Endothelial cell of umbilical vein (primary cell): ENCODE results near the gene GRIA4. TPM values are rescaled to one million over a fixed set of nuclear protein-coding genes. Genes with fewer than 3 reads are reported as not detected.

Source experiments
- BruUV-seq: library from RNA; stranded (reverse); fragments of 400-500 nt; replicated peaks from 2 replicates; lab custom pipeline; 2021; lab: Mats Ljungman, UMichigan
- CTCF ChIA-PET: fragments of 300-600, 350-600 bp; sonication (Branson Sonifier 250); formaldehyde crosslinking; loops from one replicate; lab custom pipeline; 2021; ENCODE audit warnings: antibody characterized with exemption, inconsistent platforms; lab: Charles Lee
- POLR2A ChIA-PET: fragments of 300-600, 350-600 bp; sonication (Branson Sonifier 250); formaldehyde crosslinking; loops from one replicate; lab custom pipeline; 2021; ENCODE audit warnings: antibody characterized with exemption, inconsistent platforms; lab: Charles Lee
- DNase-seq: peaks from one replicate; pipeline ENCODE4 v3.0.0-alpha.2; 2011; ENCODE audit warnings: low read depth, low spot score
- FAIRE-seq: peaks from 2 replicates; lab custom pipeline; 2011; peaks lifted over from hg19 to GRCh38; lab: Jason Lieb, UNC
- H2AFZ ChIP-seq: 2 replicates; pipeline ENCODE4 v1.6.0; 2012; ENCODE audit warnings: low read depth, low read length, control low read depth, inconsistent platforms
- H3K27ac ChIP-seq: 2 replicates; pipeline ENCODE4 v1.5.1; 2011; ENCODE audit warnings: low read depth, mild to moderate bottlenecking, control low read depth, low read length, moderate library complexity; ENCODE audit not compliant: insufficient read depth
- H3K27me3 ChIP-seq, 2 experiments: 2 replicates each; pipeline versions ENCODE4 v1.6.0 to v1.6.1; 2011; ENCODE audit warnings: low read length in 2 of 2, mixed read lengths in 1 of 2; ENCODE audit not compliant: control insufficient read depth in 2 of 2, insufficient read depth in 2 of 2
- H3K36me3 ChIP-seq, 2 experiments: 2 replicates in 1 of 2; 3 replicates in 1 of 2; pipeline ENCODE4 v1.5.1; 2011; ENCODE audit warnings: low read length in 2 of 2, mild to moderate bottlenecking in 1 of 2, moderate library complexity in 1 of 2; ENCODE audit not compliant: control insufficient read depth in 2 of 2, insufficient read depth in 2 of 2; ENCODE audit errors: extremely low read depth in 1 of 2
- H3K4me1 ChIP-seq: 3 replicates; pipeline ENCODE4 v1.5.1; 2011; ENCODE audit warnings: mild to moderate bottlenecking, low read length; ENCODE audit not compliant: control insufficient read depth, insufficient read depth; ENCODE audit errors: extremely low read depth
- H3K4me2 ChIP-seq: 2 replicates; pipeline ENCODE4 v1.6.1; 2011; ENCODE audit warnings: low read length, control low read depth, mixed read lengths; ENCODE audit not compliant: insufficient read depth
- H3K4me3 ChIP-seq, 3 experiments: fragments of 200-600 bp in 1 of 3; sonication (generic), shearing (Covaris generic) in 1 of 3; replicated peaks in 1 of 3; 2 replicates each; pipeline ENCODE4 v1.5.1; 2011 to 2016; ENCODE audit warnings: control low read depth in 3 of 3, low read length in 3 of 3, mild to moderate bottlenecking in 2 of 3, inconsistent platforms in 1 of 3, low read depth in 1 of 3, moderate library complexity in 1 of 3; ENCODE audit not compliant: insufficient read depth in 1 of 3
- H3K79me2 ChIP-seq: 2 replicates; pipeline ENCODE4 v1.6.0; 2012; ENCODE audit warnings: low read length, inconsistent platforms; ENCODE audit not compliant: control insufficient read depth, insufficient read depth
- H3K9ac ChIP-seq: replicated peaks from 2 replicates; pipeline ENCODE3; 2011; ENCODE audit warnings: low read length, control low read depth; ENCODE audit not compliant: insufficient read depth; ENCODE audit errors: extremely low read depth
- H3K9me1 ChIP-seq: replicated peaks from 3 replicates; pipeline ENCODE4 v1.6.0; 2011; ENCODE audit warnings: mild to moderate bottlenecking, low read length; ENCODE audit not compliant: control insufficient read depth, insufficient read depth; ENCODE audit errors: extremely low read depth
- H3K9me3 ChIP-seq: replicated peaks from 2 replicates; pipeline ENCODE4 v1.5.1; 2012; ENCODE audit warnings: low read length, inconsistent platforms; ENCODE audit not compliant: control insufficient read depth, insufficient read depth
- H4K20me1 ChIP-seq: replicated peaks from 2 replicates; pipeline ENCODE3; 2011; ENCODE audit warnings: mild to moderate bottlenecking, low read length; ENCODE audit not compliant: control insufficient read depth, insufficient read depth; ENCODE audit errors: extremely low read depth
- FOS ChIP-seq: IDR thresholded peaks from 2 replicates; pipeline ENCODE4 v1.6.1; 2011; ENCODE audit warnings: mild to moderate bottlenecking, low read length, moderate library complexity, borderline replicate concordance; ENCODE audit not compliant: insufficient read depth
- JUN ChIP-seq: IDR thresholded peaks from 2 replicates; pipeline ENCODE4 v1.6.1; 2011; ENCODE audit warnings: borderline replicate concordance, low read depth; ENCODE audit not compliant: insufficient read length, insufficient read depth
- MYC ChIP-seq: IDR thresholded peaks from one replicate; pipeline ENCODE4 v1.6.1; 2011; ENCODE audit warnings: mild to moderate bottlenecking, low read depth, low read length
- POLR2A ChIP-seq: IDR thresholded peaks from 2 replicates; pipeline ENCODE4 v1.6.1; 2012; ENCODE audit warnings: low read depth, mild to moderate bottlenecking, control low read depth, low read length
- POLR2AphosphoS5 ChIP-seq: IDR thresholded peaks from 2 replicates; pipeline ENCODE4 v1.6.1; 2012; ENCODE audit warnings: low read depth, mild to moderate bottlenecking, control low read depth, low read length, moderate library complexity; ENCODE audit not compliant: insufficient read depth
- dilution Hi-C: fragments of 300-500 bp; cut with MboI; formaldehyde crosslinking; loops from one replicate; pipeline ENCODE4 v1.15.0; 2019; ENCODE audit warnings: low sequenced_read_pairs; ENCODE audit not compliant: extremely low pct_ligation_motif_present
- intact Hi-C: fragments of 100-400 bp; cut with micrococcal nuclease; formaldehyde crosslinking; loops from one replicate; pipeline ENCODE4 v1.10.0; 2022
- polyA plus RNA-seq, 4 experiments: library from polyadenylated mRNA; depleted of rRNA in 3 of 4; stranded (reverse) in 3 of 4; unstranded in 1 of 4; fragments of >200 nt; gene quantifications; 2 replicates each; pipeline versions ENCODE4 v1.2.1 to v1.2.3, GENCODE V29; 2011 to 2012; ENCODE audit warnings: missing spikeins in 1 of 4
- total RNA-seq: library from RNA; stranded (reverse); gene quantifications from 2 replicates; pipeline ENCODE4 v1.2.3, GENCODE V29; 2021
- TF ChIP-seq, protein P1 (sequence below), 2 donors: IDR thresholded peaks; 1 replicate in 1 of 2; 2 replicates in 1 of 2; pipeline ENCODE4 v1.5.1; 2011; ENCODE audit warnings: low read length in 2 of 2, mild to moderate bottlenecking in 2 of 2, moderate library complexity in 2 of 2, control low read depth in 1 of 2, inconsistent platforms in 1 of 2, low read depth in 1 of 2; ENCODE audit not compliant: insufficient read depth in 1 of 2; ENCODE audit errors: extremely low read depth in 1 of 2
- TF ChIP-seq, protein P2 (sequence below): IDR thresholded peaks from 2 replicates; pipeline ENCODE4 v1.6.1; 2011; ENCODE audit not compliant: insufficient read depth, insufficient read length

Gene GRIA4
- total and polyA plus RNA-seq, 2 donors (not counting 3 experiments of a cell fraction or from before 2014, with no cell fraction given) = not detected

GRCh38 chr11:105622016-105622415, 12.1 kb downstream of the GRIA4 start:
- Histone ChIP-seq H3K36me3 (no peaks in the 10 kb centered on the region), H3K27me3 (no peaks in the 10 kb centered on the region), H3K4me1 (no peaks in the 10 kb centered on the region), H3K9me1 (no peaks in the 10 kb centered on the region), H2AFZ (no peak overlapping the region), H3K9ac (no peak overlapping the region), H4K20me1 (no peaks in the 10 kb centered on the region), H3K9me3 (no peaks in the 10 kb centered on the region), H3K27ac (no peak overlapping the region), H3K4me2 (no peak overlapping the region), H3K4me3 (no peak overlapping the region), H3K79me2 (no peaks in the 10 kb centered on the region)
- FAIRE-seq (no peak), DNase-seq (no peak)
- no TSS peak for BruUV-seq
- CTCF ChIA-PET = no interaction called here
- POLR2A ChIA-PET = no interaction called here
- dilution Hi-C loops = no loop called here
- intact Hi-C loops = no loop called here
- TF ChIP-seq POLR2AphosphoS5 (no peak), JUN (no peak)
- TF ChIP-seq, protein P1, sequence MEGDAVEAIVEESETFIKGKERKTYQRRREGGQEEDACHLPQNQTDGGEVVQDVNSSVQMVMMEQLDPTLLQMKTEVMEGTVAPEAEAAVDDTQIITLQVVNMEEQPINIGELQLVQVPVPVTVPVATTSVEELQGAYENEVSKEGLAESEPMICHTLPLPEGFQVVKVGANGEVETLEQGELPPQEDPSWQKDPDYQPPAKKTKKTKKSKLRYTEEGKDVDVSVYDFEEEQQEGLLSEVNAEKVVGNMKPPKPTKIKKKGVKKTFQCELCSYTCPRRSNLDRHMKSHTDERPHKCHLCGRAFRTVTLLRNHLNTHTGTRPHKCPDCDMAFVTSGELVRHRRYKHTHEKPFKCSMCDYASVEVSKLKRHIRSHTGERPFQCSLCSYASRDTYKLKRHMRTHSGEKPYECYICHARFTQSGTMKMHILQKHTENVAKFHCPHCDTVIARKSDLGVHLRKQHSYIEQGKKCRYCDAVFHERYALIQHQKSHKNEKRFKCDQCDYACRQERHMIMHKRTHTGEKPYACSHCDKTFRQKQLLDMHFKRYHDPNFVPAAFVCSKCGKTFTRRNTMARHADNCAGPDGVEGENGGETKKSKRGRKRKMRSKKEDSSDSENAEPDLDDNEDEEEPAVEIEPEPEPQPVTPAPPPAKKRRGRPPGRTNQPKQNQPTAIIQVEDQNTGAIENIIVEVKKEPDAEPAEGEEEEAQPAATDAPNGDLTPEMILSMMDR (IDR thresholded peaks at IDR 0.05; ENCODE audit: extremely low read depth in 1 of 2, insufficient read depth in 1 of 2, low read depth in 1 of 2, low read length in 2 of 2) = no peak

DNA sequence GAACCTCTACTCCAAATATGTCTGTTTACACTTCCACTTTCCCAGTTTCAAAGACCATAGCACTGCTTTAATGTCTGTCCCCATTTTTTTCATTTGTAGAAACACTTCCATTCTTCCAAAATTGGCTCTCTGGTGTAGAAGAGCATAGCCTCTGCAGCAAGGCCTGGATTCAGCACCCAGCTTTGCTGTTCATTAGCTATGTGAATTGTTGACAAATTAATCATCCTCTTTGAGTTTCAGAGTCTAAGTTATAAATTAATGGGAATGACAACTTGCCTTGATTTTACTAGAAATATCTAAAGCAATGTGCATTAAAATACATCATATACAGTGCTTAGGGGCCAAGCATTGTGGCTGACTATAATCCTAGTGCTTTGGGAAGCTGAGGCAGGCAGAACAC, 22.4 kb downstream of the GRIA4 start:
- Histone ChIP-seq H3K9me1 (no peaks in the 10 kb centered on the region), H3K4me3 (no peak overlapping the region), H3K79me2 (no peaks in the 10 kb centered on the region), H3K9me3 (no peaks in the 10 kb centered on the region), H3K36me3 (no peaks in the 10 kb centered on the region), H2AFZ (no peak overlapping the region), H3K27ac (no peak overlapping the region), H3K9ac (no peak overlapping the region), H3K27me3 (no peaks in the 10 kb centered on the region), H4K20me1 (no peaks in the 10 kb centered on the region), H3K4me1 (no peaks in the 10 kb centered on the region), H3K4me2 (no peak overlapping the region)
- BruUV-seq = no TSS peak
- intact Hi-C loops (no loop called here), dilution Hi-C loops (no loop called here)
- FAIRE-seq (no peak), DNase-seq (no peak)
- ChIA-PET CTCF (no interaction called here), POLR2A (no interaction called here)
- no peak for TF ChIP-seq FOS
- TF ChIP-seq POLR2AphosphoS5 = no peak
- TF ChIP-seq MYC = no peak
- no peak for TF ChIP-seq JUN
- TF ChIP-seq, protein P2, sequence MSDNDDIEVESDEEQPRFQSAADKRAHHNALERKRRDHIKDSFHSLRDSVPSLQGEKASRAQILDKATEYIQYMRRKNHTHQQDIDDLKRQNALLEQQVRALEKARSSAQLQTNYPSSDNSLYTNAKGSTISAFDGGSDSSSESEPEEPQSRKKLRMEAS = no peak
- TF ChIP-seq POLR2A = no peak
